Measurements from ENCODE around the gene USP3.
"Not testable (repeated sequence)": the region's sequence is repeated elsewhere in the genome, so short reads cannot be mapped to it uniquely, and the experiment has no call there.

USP3 gene

GRCh38 chr15:63513728-63514127 lies 9.3 kb downstream of the USP3 start:
- no peak for DNase-seq (ENCODE audit: low read depth)

GRCh38 chr15:63514531-63514943 lies 10.1 kb downstream of the USP3 start:
- DNase-seq (ENCODE audit: low read depth), result no peak

- DNase-seq (ENCODE audit: low read depth), result no peak
These were observed 12.8 kb downstream of the USP3 start for GRCh38 chr15:63517202-63517601.

DNA sequence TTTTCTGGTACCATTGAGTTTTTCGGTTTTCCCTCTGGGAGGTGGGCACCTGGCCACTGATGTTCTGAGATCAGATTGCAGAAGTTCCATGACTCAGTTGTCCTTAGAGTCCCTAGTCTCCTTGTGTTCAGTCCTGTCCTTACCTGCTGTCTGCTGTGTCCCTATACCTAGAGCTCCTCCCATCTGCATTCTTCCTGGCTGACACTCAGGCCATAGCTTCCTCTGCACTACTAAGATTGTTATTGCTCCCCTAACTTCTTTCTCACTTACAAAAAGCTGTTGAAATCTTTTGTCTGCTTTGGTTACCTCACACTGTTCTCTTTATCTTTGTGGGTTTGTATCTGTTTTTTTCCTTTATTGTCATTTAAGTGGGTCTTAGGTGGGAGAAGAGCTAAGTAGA lies 13.2 kb downstream of the USP3 start:
- no peak for DNase-seq (ENCODE audit: low read depth)

GRCh38 chr15:63519041-63519440 lies 14.6 kb downstream of the USP3 start:
- DNase-seq (ENCODE audit: low read depth), result no peak

DNA sequence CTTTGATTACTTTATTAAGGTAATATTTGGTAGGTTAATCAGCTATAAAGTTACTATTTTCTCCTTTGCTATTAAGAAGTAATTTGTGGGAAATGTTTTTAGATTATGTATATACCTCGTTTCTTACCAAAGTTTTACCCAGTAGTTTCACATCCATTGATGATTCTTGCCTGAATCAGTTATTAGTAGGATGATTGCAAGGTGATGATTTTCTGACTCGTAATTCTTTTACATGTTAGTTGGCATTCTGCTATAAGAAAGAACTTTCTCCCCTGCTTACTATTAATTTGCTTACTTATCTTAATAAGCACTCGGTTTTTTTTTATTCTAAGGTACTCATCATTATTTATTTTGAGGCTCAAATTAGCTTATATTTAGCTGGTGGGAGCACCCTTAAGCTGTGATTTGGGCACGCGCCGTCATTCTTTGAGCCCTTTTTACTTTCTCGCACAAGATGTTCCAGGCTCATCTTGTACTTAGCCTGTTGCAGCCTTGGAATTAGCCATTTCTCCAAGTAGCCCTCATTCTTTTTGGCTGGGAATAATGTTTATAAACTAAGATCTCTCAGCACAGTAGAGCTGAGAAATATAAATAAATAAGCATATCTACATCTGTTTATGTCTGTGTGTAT lies 15.3 kb downstream of the USP3 start:
- DNase-seq (ENCODE audit: low read depth), result no peak

DNA sequence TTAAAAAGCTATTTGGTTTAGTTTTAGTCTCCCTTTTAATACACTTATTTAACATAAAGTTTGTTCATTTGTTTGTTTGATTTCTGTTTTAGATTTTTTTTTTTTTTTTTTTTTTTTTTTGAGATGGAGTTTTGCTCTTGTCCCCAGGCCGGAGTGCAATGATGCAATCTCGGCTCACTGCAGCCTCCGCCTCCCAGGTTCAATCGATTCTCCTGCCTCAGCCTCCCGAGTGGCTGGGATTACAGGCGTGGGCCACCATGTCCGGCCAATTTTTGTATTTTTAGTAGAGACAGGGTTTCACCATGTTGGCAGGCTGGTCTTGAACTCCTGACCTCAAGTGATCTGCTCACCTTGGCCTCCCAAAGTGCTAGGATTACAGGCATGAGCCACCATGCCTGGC lies 16.1 kb downstream of the USP3 start:
- not testable (repeated sequence) for DNase-seq (ENCODE audit: low read depth)

- no peak for DNase-seq (ENCODE audit: low read depth)
These were observed 17.8 kb downstream of the USP3 start for GRCh38 chr15:63522225-63522578.

DNA sequence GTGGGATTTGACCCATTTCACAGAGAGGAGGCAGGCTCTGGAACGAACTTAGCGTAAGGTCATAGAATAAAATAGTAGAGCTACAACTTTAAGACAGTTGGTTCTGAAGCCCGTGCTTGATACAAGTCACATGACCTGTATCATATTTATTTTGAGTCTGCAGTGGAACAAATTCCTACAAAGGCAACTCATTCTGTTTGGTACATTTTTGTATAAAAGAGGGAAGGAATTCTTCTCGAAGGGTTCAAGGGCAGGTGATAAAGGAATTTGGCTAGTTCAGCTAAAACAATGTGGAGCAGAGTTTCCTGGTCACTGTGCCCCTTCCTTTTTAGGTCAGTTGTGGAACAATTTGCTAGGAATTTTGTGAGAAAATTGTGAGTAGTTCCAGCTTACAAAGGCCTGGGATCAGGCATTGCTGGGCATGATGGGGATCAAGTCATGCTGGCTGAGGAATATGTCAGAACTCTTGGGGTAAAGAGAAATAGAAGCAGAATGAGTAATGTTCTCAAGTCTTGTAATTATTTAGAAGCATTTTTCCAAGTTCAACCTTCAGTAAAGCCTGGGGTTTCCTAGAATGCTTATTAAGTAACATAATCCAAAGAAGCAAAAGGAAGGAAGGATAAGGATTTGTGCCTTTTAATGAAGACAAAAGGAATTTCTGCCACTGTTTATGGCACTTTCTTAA lies 19.1 kb downstream of the USP3 start:
- no peak for DNase-seq (ENCODE audit: low read depth)

- no peak for DNase-seq (ENCODE audit: low read depth)
These were observed 20.1 kb downstream of the USP3 start for GRCh38 chr15:63524316-63525015.

- no peak for DNase-seq (ENCODE audit: low read depth)
These were observed 22.0 kb downstream of the USP3 start for GRCh38 chr15:63526401-63526800.

- no peak for DNase-seq (ENCODE audit: low read depth)
These were observed 23.8 kb downstream of the USP3 start for GRCh38 chr15:63528138-63528659.

- DNase-seq (ENCODE audit: low read depth), result no peak
These were observed 25.8 kb downstream of the USP3 start for GRCh38 chr15:63530235-63530634.

DNA sequence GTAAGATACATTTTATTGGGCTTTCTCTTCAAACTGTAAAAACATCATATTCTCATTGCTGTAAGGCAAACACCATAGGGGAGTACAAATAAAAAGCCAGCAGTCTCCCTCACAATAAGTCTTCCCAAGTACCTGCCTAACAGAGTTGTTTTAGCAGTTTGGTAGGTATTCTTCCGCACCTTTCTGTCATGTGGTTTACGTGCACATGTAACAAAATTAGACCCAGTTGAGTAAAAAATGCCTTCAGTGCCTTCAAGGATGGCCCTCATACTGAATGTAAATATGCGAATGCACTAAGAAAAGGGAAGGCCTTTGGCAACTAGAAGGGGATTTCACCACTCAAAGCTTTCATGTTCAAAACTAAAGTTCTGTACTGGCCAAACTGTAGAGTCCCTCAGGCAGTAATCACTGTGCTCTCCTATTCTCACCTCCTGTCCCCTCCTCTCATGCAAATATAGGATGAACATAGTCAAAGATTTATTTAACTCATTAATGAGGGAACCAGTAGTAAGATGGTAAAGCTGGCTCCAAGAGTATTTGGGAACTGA lies 26.4 kb downstream of the USP3 start:
- DNase-seq (ENCODE audit: low read depth), result no peak

DNA sequence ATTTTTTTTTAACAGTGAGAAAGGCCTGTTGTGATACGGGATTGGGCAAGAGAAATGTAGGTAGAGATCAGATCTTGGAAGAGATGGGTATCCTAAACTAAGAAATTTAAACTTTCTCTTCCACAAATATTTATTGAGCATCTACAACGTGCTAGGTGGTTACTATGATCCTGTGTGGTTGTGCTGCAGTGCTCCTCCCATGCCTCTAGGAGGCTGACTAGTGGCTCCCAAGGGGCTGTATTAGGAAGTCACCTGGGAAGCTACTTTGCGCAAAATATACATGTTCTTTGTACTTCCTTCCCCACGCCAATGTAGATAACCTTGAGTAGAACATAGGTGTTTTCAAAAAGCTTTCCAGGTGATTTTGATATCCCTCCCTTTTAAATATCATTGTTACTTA lies 27.2 kb downstream of the USP3 start:
- no peak for DNase-seq (ENCODE audit: low read depth)

DNA sequence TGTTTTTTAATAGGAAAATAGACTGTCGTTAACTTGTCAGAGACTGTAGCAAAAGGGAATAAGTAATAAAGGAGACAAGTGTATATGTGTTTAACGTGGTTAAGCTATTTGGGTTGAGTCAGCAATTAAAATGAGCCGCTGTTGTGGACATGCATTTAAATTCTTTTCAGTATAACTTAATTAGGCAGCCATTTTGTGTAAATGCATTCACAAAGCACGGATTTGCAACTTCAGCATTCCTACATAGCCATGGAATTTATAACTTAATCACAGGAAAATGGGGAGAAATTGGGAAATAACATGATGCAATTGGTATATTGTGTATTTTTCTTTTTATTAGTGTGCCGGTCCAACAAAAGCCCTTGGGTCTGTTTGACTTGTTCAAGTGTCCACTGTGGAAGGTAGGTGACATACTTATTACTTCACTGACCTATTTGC lies 27.9 kb downstream of the USP3 start:
- DNase-seq (ENCODE audit: low read depth), result no peak

DNA sequence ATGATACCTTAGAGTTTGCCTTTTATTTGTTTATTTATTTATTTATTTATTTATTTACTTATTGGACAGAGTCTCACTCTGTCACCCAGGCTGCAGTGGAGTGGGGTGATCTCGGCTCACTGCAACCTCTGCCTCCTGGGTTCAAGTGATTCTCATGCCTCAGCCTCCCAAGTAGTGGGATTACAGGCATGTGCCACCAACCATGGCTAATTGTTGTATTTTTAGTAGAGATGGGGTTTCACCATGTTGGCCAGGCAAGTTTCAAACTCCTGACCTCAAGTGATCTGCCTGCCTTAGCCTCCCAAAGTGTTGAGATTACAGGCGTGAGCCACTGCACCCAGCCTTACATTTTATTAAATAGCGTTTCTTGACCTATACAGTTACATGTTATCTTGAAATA lies 30.5 kb downstream of the USP3 start:
- DNase-seq (ENCODE audit: low read depth), result not testable (repeated sequence)

- DNase-seq (ENCODE audit: low read depth), result no peak
These were observed 31.3 kb downstream of the USP3 start for GRCh38 chr15:63535689-63536088.

DNA sequence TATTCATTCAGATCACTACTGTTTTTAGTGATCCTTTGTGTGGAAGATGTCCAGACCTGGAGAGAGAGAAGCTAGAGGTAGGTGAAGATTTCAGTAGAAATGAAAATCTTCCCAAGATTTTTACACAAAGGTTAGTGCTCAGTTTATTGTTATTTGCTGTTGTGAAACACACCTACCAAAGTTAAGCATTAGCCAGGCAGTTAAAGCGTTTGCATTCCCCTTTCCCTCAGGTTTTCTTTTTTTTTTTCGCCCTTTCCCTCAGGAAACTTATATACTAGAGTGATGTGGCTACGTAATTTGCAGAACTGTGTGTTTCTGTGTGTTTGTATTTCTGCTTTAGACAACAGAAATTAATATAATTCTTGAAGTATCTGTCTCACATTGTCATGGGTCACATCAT lies 34.5 kb downstream of the USP3 start:
- no peak for DNase-seq (ENCODE audit: low read depth)

GRCh38 chr15:63539521-63539920 lies 35.1 kb downstream of the USP3 start:
- no peak for DNase-seq (ENCODE audit: low read depth)

DNA sequence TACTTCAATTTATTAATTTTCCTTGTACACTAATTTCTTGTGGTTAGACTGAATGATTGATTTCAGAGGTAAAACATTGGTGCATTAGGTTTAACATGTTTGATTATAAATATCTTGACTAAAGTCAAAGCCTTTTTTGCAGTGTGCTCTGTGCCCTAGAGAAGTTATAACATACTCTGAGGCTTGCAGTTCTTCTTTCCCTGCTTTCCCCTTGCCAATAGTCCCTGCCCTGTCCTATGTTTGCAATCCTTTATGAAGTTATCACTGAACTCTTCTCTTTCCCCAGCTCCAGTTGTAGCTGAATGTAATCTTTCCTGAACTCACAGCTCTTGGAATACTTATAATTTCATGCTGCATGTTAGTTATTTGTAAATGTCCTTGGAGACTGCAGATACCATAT lies 35.6 kb downstream of the USP3 start:
- DNase-seq (ENCODE audit: low read depth), result no peak

GRCh38 chr15:63540449-63540848 lies 36.1 kb downstream of the USP3 start:
- no peak for DNase-seq (ENCODE audit: low read depth)
